Kidney tubule cell (primary cell): Measurements from ENCODE around the gene COL9A3.

ENCODE experiments used
- DNase-seq: peaks from one replicate; pipeline ENCODE4 v3.0.0-alpha.2; 2018; ENCODE audit warnings: low spot score

Gene COL9A3

DNA sequence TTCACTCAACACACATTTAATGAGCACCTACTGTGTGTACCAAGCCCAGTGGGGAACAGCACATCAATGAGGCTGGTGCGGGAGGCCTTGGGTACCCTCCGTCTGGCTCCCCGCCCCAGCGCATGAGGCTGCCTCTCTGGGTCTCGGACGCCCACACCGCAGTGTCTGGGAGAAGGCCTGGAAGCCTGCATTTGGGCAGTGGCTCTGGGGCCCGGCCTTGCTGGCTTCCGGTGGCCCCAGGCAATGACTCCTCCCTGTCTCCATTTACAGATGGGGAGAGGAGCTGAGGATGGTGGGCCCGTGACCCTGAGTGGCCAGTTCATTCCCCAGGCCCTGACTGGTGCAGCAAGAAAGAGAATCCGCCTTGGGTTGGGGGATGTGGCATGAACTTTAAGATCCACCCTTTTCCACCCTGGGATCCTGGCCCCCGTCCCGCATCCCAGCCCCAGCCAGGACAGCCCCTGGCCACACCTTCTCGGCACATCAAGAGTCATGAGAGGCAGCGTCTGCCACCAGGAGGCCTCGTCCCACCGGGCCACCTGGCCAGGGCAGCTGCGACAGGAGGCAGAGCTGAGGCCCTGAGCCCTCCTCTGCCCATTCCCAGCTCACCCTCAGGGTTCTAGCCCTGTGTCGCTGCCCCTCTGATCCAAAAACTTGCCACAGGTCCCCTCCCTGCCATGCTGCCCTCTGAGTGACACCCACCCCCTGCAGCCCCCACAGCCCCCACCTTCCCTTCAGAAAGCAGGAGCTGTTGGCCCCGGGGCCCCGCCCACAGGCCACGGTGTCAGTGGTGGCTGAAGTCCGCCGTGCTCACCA is 38.0 kb upstream of the COL9A3 start:
- no peak for DNase-seq

GRCh38 chr20:62779417-62779685 is 37.5 kb upstream of the COL9A3 start:
- no peak for DNase-seq

DNA sequence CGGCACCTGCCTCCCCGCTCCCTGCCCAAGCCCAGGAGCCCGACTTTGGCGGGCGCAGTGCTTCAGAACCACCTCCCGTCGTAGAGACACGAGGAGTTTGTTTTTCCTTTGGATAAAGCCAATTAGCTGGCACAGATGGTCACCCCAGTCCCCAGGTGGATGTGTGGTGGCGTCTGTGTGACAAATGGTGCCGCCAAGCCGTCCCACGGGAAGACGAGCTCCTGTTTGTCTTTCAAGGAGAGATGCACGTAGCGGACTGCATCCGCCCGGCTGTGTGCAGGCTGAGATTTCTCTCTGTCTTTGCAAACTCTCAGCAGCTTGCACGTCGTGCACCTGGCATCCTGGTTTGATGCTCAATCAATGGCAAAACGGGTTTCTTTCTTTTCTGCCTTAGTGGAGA is 36.6 kb upstream of the COL9A3 start:
- no peak for DNase-seq

- no peak for DNase-seq
Measured at GRCh38 chr20:62780696-62781095, 36.2 kb upstream of the COL9A3 start.

GRCh38 chr20:62782149-62782892 is 34.5 kb upstream of the COL9A3 start:
- DNase-seq = no peak

DNA sequence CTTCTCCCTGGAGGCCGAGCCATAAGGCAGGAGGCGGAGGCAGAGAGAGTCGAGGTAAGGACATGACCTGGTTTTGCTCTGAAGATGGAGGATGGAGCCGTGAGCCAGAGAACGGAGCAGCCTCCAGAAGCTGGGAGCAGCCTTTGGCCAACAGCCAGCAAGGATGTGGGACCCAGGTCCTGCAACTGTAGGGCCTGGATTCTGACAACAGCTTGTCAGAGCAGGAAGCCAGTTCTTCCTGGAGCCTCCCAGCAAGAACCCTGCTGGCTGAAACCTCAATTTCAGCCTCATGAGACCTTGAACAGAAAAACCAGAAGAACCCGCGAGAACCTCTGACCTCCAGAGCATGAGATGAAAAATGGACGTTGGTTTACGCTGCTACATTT is 34.0 kb upstream of the COL9A3 start:
- no peak for DNase-seq

DNA sequence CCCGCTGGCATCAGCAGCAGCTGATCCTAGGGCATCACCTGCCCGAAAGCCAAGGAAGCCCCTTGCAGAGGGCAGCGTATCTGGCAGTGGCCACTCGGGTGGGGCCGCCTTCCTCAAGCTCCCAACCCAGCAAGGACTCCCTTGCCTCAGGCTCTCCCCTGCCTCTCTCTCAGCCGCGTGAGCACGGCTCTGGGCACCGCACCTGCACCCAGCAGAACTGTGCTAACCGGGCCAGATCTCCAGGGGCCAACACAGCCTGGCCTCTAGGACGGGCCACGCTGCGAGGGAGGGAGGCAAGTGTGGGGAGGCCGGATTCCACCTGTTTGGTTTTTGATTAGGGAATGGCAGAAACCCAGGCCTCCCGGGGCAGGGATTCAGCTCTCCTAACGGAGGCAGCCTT is 32.4 kb upstream of the COL9A3 start:
- no peak for DNase-seq

- DNase-seq = no peak
Measured at GRCh38 chr20:62785393-62785792, 31.5 kb upstream of the COL9A3 start.

- DNase-seq = peak; percentile 14
Measured at GRCh38 chr20:62786157-62786556, 30.7 kb upstream of the COL9A3 start.

- DNase-seq = no peak
Measured at GRCh38 chr20:62787321-62787720, 29.5 kb upstream of the COL9A3 start.

- no peak for DNase-seq
Measured at GRCh38 chr20:62787866-62788265, 29.0 kb upstream of the COL9A3 start.

- DNase-seq = no peak
Measured at GRCh38 chr20:62788607-62789006, 28.2 kb upstream of the COL9A3 start.

DNA sequence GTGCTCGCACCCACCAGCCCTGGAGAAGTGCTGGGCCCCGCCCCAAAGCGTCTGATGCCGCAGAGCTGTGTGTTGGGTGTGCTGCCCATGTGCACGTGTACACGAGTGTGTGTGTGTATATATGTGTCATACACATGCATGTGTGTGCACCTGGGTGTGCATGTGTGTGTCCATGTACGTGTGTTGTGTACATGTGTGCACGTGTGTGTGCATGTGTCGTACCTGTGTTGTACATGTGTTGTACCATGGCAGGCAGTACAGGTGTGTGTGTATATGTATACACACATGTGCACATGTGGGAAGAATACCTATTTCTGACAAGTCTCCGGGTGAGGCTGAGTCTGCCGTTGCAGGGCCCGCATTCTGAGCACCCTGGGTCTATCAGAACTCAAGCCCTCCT is 26.8 kb upstream of the COL9A3 start:
- DNase-seq = no peak

DNA sequence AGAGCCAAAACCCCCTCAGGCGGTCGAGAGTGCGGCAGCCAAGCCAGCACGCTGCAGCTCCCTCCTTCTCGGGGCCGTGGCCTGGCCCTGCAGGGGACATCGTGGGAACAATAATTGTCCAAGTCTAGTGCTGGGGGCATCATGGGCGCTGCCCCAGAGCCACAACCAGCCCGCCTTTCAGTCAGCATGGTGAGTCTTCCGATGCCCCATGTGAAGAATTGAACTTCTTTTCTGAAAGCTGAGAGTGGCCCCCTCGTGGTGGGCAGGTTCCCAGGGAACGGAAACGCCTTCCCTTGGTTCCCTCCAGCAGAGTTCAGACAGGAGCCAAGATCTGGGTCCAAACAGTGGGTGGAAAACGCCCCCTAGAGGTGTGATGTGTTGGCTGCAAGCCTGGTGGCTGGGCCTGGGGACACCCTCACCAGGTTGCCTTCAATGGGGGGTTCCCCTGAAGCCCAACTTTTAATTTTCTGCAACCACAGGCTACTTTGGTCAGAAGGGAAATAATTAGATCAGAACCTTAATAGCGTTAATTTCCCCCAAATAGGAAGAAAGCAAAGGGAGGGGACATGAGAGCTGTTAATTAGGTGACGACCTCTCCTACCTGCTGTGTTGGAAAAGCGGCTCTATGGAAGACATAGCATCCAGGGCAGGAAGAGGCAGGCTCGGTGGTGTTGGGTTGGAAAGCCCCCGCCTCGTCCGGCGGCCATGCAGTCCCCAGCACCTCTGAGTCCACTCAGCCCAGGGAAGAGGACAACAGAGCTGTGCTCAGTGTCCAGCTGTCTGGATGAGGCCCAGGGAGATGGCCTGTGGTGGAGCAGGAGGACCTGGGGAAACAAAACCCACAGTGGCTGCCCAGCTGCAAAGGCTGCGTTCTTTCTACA is 25.3 kb upstream of the COL9A3 start:
- peak; percentile 84 for DNase-seq

- DNase-seq = peak; percentile 86
Measured at GRCh38 chr20:62792182-62792939, 24.5 kb upstream of the COL9A3 start.

- no peak for DNase-seq
Measured at GRCh38 chr20:62792940-62793756, 23.7 kb upstream of the COL9A3 start.

DNA sequence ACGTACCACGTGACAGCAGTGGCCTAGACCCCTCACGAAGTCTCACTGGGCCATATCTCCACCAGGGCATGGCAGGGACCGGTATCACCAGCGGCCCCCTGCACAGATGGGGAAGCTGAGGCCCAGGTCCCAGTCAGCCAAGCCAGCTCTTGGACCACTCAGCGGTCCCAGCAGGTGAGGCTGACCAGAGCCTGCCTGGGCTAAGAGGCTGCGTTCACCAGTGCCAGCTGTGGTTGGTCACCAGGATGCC is 23.2 kb upstream of the COL9A3 start:
- no peak for DNase-seq

- DNase-seq = peak; percentile 97
Measured at GRCh38 chr20:62794007-62794724, 22.7 kb upstream of the COL9A3 start.

DNA sequence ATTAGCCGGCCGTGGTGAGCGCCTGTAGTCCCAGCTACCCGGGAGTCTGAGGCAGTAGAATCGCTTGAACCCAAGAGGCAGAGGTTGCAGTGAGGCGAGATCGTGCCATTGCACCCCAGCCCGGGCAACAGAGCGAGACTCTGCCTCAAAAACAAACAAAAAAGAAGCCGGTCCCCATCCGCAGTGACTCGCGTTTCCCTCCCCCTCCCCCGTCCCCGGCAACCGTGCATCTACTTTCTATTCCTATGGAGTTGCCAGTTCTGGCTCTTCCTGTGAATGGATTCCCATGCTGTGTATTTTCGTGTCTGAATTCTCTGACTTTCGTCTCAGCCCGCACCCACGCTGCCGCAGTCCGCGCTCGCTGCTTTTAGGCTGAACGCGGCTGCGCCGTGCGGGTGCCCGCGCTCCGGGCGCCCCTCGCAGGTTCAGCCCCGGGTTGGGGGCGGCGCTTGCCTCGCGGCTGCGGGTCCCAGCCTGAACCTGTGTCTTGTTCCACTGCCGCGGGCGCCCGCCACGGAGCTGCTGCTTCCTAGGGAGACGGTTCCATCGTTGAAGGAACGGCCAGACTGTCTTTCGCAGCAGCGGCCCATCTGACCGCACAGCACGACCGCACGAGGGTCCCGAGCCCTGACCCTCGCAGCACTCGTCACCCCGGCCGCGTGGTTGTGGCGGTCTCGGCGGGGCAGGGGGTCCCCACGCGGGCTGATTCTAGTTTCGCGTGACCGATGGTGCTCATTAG is 21.7 kb upstream of the COL9A3 start:
- peak; percentile 53 for DNase-seq
